IPS-NIHi11 (cell line): ENCODE measurements around the gene ASCL1.
A peak's percentile ranks its signal among the peaks of the same experiment; 100 is the strongest.

Source experiments
- DNase-seq: peaks from one replicate; pipeline ENCODE4 v3.0.0; 2012; ENCODE audit warnings: mixed read lengths, low spot score

The ASCL1 gene

DNA sequence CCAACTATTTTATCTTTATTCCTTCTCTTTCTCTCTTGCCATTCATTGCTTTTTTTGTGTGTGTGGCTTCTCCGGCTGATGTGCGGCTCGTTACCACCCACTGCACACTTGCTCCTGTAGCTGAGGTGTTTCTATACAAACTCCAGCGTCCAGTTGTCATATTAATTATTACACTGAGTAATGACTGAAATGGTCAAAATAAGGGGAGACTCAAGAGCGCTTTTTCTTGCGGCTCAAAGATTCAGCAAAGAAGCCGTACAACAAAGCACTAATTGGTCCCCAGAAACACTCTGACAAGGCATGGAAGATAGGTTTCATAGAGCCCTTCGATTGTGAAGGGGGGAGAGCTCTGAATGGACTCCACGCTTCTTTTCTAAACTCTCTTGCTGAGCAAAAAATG lies 5.6 kb upstream of the ASCL1 start:
- DNase-seq: no peak

- DNase-seq: no peak
Observed at GRCh38 chr12:102953221-102953620, 4.3 kb upstream of the ASCL1 start.

DNA sequence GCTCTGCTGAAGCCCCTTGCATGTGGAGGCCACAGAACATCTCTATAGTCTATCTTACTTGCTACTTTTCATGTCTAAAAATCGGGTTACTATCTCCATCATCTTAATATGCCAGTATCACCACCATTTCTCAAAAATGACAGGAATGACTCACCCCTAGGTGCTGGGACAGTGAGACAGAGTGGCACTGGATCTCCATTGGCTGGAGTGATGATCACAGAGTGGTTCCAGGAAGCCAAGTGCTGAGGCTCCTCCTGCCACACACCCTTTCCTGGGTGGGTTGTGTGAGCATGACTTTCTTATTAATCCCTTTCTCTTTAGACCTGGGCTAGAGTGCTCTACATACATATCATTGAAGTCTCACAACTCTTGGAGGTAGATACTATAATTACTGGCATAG lies 3.3 kb upstream of the ASCL1 start:
- DNase-seq: no peak

- DNase-seq: peak; percentile 36
Observed at GRCh38 chr12:102955926-102956737, 1.3 kb upstream of the ASCL1 start.

- no peak for DNase-seq
Observed at GRCh38 chr12:102956738-102957327, 641 bp upstream of the ASCL1 start.

- peak; percentile 61 for DNase-seq
Observed at GRCh38 chr12:102958073-102958829, 777 bp downstream of the ASCL1 start.

- no peak for DNase-seq
Observed at GRCh38 chr12:102958830-102959176, 1.3 kb downstream of the ASCL1 start.

DNA sequence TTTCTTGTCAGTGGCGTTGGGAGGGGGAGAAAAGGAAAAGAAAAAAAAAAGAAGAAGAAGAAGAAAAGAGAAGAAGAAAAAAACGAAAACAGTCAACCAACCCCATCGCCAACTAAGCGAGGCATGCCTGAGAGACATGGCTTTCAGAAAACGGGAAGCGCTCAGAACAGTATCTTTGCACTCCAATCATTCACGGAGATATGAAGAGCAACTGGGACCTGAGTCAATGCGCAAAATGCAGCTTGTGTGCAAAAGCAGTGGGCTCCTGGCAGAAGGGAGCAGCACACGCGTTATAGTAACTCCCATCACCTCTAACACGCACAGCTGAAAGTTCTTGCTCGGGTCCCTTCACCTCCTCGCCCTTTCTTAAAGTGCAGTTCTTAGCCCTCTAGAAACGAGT lies 1.9 kb downstream of the ASCL1 start:
- DNase-seq: no peak

GRCh38 chr12:102960766-102961465 lies 3.4 kb downstream of the ASCL1 start:
- no peak for DNase-seq

DNA sequence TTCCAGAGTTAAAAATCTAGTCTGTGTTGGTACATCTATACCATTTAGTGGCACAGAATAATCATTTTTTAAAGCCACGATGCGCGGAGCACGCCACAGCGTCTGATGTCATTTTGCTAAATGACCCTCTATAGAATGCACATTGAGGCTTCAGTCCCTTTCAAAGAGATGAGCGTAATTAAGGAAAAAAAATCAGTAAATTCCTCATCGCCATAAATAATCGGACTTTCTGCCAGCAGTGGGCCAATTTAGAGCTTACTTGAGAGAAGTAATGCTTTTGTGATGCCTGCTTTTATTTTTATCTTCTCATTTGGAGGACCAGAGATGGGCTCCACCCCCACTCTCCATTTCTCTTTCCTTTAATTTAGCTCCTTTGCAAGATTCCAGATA lies 4.0 kb downstream of the ASCL1 start:
- no peak for DNase-seq

GRCh38 chr12:102962532-102962931 lies 5.1 kb downstream of the ASCL1 start:
- DNase-seq: no peak

DNA sequence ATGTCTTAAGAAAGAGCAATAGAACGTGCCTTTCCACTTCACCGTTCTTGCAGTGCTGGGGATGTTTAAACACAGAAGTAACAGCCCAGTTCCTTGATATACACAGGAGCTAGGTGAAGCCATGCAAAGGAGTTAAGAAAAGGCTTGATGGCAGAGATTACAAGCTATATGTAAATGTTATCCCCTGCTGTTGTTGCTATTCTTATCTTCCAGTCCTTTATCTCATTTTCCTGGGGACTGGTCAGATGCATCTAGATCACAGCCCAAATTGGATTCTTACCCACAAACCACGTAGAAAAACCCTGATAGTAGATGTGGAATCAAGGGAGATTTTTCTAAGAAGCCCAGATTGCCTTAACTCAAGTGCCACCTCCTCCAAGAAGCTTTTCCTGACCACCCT lies 5.5 kb downstream of the ASCL1 start:
- DNase-seq: no peak

DNA sequence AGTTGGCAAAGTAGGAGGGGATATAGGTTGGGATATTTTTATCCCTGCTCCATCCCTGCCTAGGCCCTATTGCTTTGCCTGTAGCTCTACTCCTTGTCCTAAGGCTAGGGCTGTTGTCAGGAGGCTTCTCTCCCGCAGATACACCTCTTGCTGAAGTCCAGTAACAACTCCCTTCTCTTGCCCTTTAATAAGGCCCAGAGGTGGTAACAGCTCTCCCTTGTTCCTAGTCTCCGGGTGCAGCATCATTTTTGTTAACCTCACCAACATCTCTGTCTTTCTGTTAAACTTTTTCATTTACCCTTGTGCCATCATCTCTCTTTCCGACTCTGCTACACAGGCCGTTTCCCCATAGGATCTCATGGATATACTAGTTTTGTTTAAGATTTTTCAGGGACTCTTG lies 6.3 kb downstream of the ASCL1 start:
- no peak for DNase-seq

GRCh38 chr12:102964872-102965271 lies 7.4 kb downstream of the ASCL1 start:
- peak; percentile 64 for DNase-seq

DNA sequence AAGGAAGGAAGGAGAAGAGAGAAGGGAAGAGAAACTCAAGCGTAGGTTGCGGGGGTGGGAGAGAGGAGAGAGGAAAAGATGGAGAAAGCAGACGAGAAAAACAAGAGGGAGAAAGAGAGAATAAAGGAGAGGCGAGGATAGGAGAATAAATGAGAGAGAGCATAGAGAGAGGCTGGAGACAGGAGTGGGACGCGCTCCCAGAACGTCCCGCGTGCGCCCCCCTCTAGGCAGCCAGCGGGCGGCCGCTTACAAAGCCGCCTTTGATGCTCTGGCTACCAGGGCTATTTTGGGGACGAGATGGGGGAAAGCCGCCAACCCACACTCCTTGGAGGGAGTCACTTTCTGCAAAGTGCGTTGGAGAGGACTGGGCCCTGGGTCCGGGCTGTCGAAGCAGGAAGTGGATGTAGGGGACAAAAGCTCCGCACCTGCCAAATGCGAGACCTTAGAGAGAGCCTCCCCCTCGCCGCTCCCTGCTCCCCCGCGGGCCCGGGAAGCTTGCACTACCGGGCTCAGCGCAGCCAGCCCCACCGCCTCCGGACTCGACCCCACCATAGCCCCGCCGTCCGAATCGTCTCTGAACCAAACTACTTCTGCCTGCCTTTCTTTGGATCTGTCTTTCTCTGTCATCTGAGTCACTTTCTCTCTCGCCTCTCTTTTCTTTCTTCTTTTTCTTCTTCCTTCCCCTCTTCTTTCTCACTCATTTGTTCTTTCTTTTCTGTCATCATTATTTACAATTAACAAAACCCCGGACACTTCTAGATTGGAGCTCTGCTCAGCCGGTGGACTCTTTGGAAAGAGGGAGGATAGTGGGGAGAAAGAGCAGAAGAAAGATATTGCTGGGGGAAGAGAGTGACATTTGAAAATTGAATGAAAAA lies 8.0 kb downstream of the ASCL1 start:
- DNase-seq: peak; percentile 32

DNA sequence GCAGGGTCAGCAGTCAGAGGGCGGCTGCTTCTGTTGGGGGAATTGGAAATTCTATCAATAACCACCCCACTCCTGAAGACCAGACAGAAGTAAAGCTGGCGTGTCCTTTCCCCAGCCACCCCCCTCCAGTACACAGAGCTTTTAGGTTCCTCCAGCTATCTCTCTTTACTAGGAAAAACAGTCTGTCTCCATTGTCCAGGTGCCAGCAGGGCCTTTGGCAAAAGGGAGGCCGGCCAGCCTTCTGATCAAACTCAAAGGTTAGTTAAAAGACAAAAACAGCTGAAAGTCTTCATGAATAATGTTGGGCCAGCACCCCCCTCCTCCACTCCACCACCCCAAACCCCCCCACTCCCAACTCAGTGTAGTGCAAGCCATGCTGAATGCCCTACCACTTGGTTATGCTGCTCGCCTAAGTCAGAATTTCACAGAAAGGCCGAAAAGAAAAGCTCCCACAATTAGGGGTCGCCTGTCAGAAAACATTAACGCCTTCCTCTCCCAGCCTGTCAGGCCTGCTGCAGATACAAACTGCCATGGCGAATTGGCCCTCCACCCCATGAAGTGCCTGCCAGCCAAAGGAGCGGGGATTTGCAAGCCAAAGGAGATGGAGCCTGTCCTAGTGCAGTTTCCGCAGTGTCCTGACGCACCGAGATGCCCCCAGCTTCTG lies 8.9 kb downstream of the ASCL1 start:
- DNase-seq: no peak

DNA sequence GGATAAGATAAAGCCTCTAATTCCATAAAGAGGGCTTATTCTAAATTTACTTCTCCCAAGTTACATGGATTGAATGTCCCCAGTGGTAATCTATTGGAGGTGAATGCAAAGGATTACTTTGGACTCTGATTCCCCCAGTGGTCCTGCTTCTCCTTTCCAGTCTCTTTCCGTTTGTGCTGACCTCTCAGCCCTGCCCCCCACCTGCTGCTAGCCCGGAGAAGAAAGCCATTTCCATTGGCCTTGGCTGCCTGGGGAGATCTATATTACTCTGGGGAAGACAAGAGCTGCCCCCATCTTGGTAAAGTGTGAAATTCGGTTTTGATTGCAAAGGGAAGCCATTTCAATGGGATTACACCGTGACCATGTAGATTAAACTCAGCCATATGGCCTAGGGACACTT lies 13.3 kb downstream of the ASCL1 start:
- DNase-seq: no peak

GRCh38 chr12:102971227-102971626 lies 13.8 kb downstream of the ASCL1 start:
- DNase-seq: no peak

DNA sequence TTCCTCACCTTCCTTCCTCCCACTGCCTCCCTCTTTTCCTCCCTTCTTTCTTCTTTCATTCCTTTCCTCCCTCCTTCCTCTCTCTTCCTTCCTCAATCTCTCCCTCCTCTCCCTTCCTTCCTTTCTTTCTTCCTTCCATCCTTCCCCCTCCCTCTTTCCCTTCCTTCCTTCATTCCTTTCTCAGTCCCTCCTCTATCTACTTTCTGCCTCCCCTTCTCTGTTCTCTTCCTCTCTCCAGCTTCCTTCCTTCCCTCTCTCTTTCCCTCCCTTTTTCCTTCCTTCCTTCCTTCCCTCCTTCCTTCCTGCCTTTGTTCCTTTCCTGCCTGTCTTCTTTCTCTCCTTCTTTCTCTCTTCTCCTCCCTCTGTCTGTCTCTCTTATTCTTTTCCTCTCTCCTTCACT lies 16.1 kb downstream of the ASCL1 start:
- no peak for DNase-seq

DNA sequence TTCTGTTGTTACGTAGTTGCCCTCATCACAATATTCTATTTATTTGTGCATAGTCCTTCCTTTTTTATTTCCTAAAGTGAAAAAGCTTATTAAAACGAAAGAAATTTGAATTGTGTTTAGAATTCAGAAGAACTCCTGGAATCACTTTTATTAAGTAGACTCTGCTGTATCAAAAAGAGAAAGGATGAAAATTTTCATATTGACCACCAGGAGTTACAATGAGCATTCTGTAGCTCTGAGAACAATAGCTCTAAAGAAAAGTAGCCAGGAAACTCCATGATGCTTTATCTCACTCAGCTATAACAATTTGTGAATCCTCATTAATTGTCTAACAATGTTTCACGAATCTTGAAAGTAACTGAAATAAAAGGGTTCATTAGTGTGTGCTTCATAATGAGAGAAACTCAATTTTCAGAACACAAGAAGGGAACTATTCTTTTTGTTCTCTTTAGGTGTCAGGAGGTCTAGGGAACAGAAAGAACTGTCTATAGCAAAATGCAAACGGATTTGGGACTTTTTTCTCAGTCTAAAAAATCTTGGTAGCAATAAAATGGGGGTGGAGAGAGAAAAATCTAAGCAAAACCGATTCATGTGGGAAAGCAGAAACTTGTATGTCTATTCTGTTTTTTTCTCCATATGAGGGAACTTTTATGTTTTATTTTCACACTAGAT lies 19.3 kb downstream of the ASCL1 start:
- no peak for DNase-seq
